H9 (cell line): ENCODE results near the gene MYH9. TPM values are rescaled to one million over a fixed set of nuclear protein-coding genes. Genes with fewer than 3 reads are reported as not detected.

Source experiments
- DNase-seq: peaks from one replicate; pipeline ENCODE4 v3.0.0-alpha.2; 2017
- H2AFZ ChIP-seq: one replicate; pipeline ENCODE4 v1.6.1; 2013; ENCODE audit warnings: mild to moderate bottlenecking, low read length, control low read depth, moderate library complexity
- H2AK5ac ChIP-seq: 2 replicates; pipeline ENCODE4 v1.6.1; 2013; ENCODE audit warnings: low read length, control low read depth, mixed read lengths; ENCODE audit not compliant: insufficient read length
- H2BK120ac ChIP-seq: one replicate; pipeline ENCODE4 v1.6.1; 2013; ENCODE audit warnings: low read depth, mild to moderate bottlenecking, low read length, control low read depth, inconsistent platforms; ENCODE audit not compliant: poor library complexity, severe bottlenecking
- H2BK12ac ChIP-seq: 2 replicates; pipeline ENCODE4 v1.6.1; 2013; ENCODE audit warnings: low read length, control low read depth, mixed read lengths, low read depth; ENCODE audit not compliant: insufficient read length
- H2BK15ac ChIP-seq: 2 replicates; pipeline ENCODE4 v1.6.1; 2013; ENCODE audit warnings: low read depth, low read length, control low read depth
- H2BK20ac ChIP-seq: one replicate; pipeline ENCODE4 v1.6.1; 2013; ENCODE audit warnings: low read depth, mild to moderate bottlenecking, low read length, control low read depth, inconsistent platforms; ENCODE audit not compliant: poor library complexity, severe bottlenecking
- H2BK5ac ChIP-seq: 2 replicates; pipeline ENCODE4 v1.6.1; 2013; ENCODE audit warnings: low read length, control low read depth, mixed read lengths; ENCODE audit not compliant: insufficient read length
- H3K14ac ChIP-seq: 2 replicates; pipeline ENCODE4 v1.6.1; 2013; ENCODE audit warnings: low read length, control low read depth; ENCODE audit not compliant: insufficient read depth
- H3K18ac ChIP-seq: 2 replicates; pipeline ENCODE4 v1.6.1; 2013; ENCODE audit warnings: low read depth, mild to moderate bottlenecking, mixed read lengths, low read length, control low read depth; ENCODE audit not compliant: insufficient read length
- H3K23ac ChIP-seq: 2 replicates; pipeline ENCODE4 v1.6.1; 2013; ENCODE audit warnings: low read length, control low read depth, mixed read lengths, low read depth; ENCODE audit not compliant: insufficient read length
- H3K23me2 ChIP-seq: 2 replicates; pipeline ENCODE4 v1.6.1; 2013; ENCODE audit warnings: low read depth, mild to moderate bottlenecking, mixed read lengths, low read length, control low read depth; ENCODE audit not compliant: insufficient read length, poor library complexity, severe bottlenecking
- H3K27ac ChIP-seq: 2 replicates; pipeline ENCODE4 v1.5.1; 2013; ENCODE audit warnings: low read length, control low read depth, mixed read lengths, low read depth; ENCODE audit not compliant: insufficient read length
- H3K27me3 ChIP-seq: 2 replicates; pipeline ENCODE4 v1.6.1; 2013; ENCODE audit warnings: low read length, control low read depth, inconsistent platforms; ENCODE audit not compliant: insufficient read depth
- H3K4ac ChIP-seq: 2 replicates; pipeline ENCODE4 v1.6.1; 2013; ENCODE audit warnings: low read depth, mild to moderate bottlenecking, control low read depth, inconsistent platforms, low read length, moderate library complexity
- H3K4me1 ChIP-seq: 2 replicates; pipeline ENCODE4 v1.6.1; 2013; ENCODE audit warnings: low read length, control low read depth, inconsistent platforms; ENCODE audit not compliant: insufficient read depth
- H3K4me2 ChIP-seq: 2 replicates; pipeline ENCODE4 v1.6.1; 2013; ENCODE audit warnings: low read length, control low read depth, mixed read lengths; ENCODE audit not compliant: insufficient read length, insufficient read depth
- H3K56ac ChIP-seq: 2 replicates; pipeline ENCODE4 v1.6.1; 2013; ENCODE audit warnings: low read depth, mild to moderate bottlenecking, mixed read lengths, low read length, control low read depth; ENCODE audit not compliant: insufficient read length
- H3K79me1 ChIP-seq: 2 replicates; pipeline ENCODE4 v1.6.1; 2013; ENCODE audit warnings: low read depth, mild to moderate bottlenecking, moderate library complexity, low read length, control low read depth, inconsistent platforms; ENCODE audit not compliant: insufficient read depth, poor library complexity, severe bottlenecking
- H3K79me2 ChIP-seq: 2 replicates; pipeline ENCODE4 v1.6.1; 2013; ENCODE audit warnings: low read length, control low read depth, inconsistent platforms; ENCODE audit not compliant: insufficient read depth
- H3K9ac ChIP-seq: 2 replicates; pipeline ENCODE4 v1.6.1; 2013; ENCODE audit warnings: low read length, control low read depth, mixed read lengths; ENCODE audit not compliant: insufficient read length; ENCODE audit errors: extremely low read depth
- H3K9me3 ChIP-seq: one replicate; pipeline ENCODE4 v1.6.1; 2013; ENCODE audit warnings: low read depth, low read length, inconsistent platforms; ENCODE audit not compliant: control insufficient read depth
- H3T11ph ChIP-seq: one replicate; pipeline ENCODE4 v1.6.1; 2013; ENCODE audit warnings: mild to moderate bottlenecking, low read length, control low read depth, inconsistent platforms
- H4K20me1 ChIP-seq: one replicate; pipeline ENCODE4 v1.6.1; 2013; ENCODE audit not compliant: control insufficient read depth, insufficient read length, insufficient read depth
- H4K5ac ChIP-seq: 2 replicates; pipeline ENCODE4 v1.6.1; 2013; ENCODE audit warnings: low read depth, mild to moderate bottlenecking, mixed read lengths, low read length, control low read depth; ENCODE audit not compliant: insufficient read length
- H4K8ac ChIP-seq: replicated peaks from 2 replicates; pipeline ENCODE4 v1.6.1; 2013; ENCODE audit warnings: low read length, control low read depth, mixed read lengths, low read depth; ENCODE audit not compliant: insufficient read length
- H4K91ac ChIP-seq: 2 replicates; pipeline ENCODE4 v1.6.1; 2013; ENCODE audit warnings: low read depth, mild to moderate bottlenecking, moderate library complexity, mixed read lengths, low read length, control low read depth; ENCODE audit not compliant: insufficient read length
- H3K27ac Mint-ChIP-seq, 3 experiments: 2 replicates in 2 of 3; 3 replicates in 1 of 3; pipeline ENCODE4 v1.8.0; 2020 to 2021; ENCODE audit warnings: mixed read lengths in 3 of 3, mild to moderate bottlenecking in 1 of 3, moderate library complexity in 1 of 3
- H3K27me3 Mint-ChIP-seq: 2 replicates; pipeline ENCODE4 v1.8.0; 2021; ENCODE audit warnings: low read depth, mild to moderate bottlenecking, moderate library complexity, mixed read lengths
- H3K36me3 Mint-ChIP-seq, 3 experiments: 2 replicates in 2 of 3; 3 replicates in 1 of 3; pipeline ENCODE4 v1.8.0; 2020 to 2021; ENCODE audit warnings: low read depth in 3 of 3, mixed read lengths in 3 of 3; ENCODE audit not compliant: insufficient read depth in 1 of 3
- H3K4me1 Mint-ChIP-seq, 2 experiments: 2 replicates each; pipeline ENCODE4 v1.8.0; 2020; ENCODE audit warnings: mixed read lengths in 2 of 2
- H3K4me3 Mint-ChIP-seq, 2 experiments: 2 replicates in 1 of 2; 3 replicates in 1 of 2; pipeline ENCODE4 v1.8.0; 2020 to 2021; ENCODE audit warnings: mild to moderate bottlenecking in 2 of 2, mixed read lengths in 2 of 2, moderate library complexity in 1 of 2
- H3K9me3 Mint-ChIP-seq, 2 experiments: 2 replicates in 1 of 2; 3 replicates in 1 of 2; pipeline ENCODE4 v1.8.0; 2020; ENCODE audit warnings: mild to moderate bottlenecking in 2 of 2, mixed read lengths in 2 of 2, moderate library complexity in 1 of 2
- CTCF ChIP-seq: fragments of 200-600 bp; sonication (generic); conservative IDR thresholded peaks from 3 replicates; pipeline ENCODE4 v1.8.0; 2021; ENCODE audit warnings: antibody characterized with exemption, mild to moderate bottlenecking
- WGBS: extraction: QIAGEN DNeasy Blood & Tissue Kit; methylation state at CpG from one replicate; pipeline ENCODE4 v1.1.7; 2013; ENCODE audit warnings: missing lambda C conversion rate, low lambda C conversion rate, mixed read lengths; ENCODE audit not compliant: insufficient read length; ENCODE audit errors: extremely low coverage; 5-methylcytosine and 5-hydroxymethylcytosine counted together
- total RNA-seq: library from RNA; stranded (reverse); gene quantifications from 2 replicates; pipeline ENCODE4 v1.2.1, GENCODE V29; 2021

The MYH9 gene
- total RNA-seq, 1 experiment from 2014 or later: 266 TPM

GRCh38 chr22:36292823-36293530, 94.8 kb downstream of the MYH9 start:
- H3K36me3 Mint-ChIP-seq: peaks cover 81 to 96% (median 95%) of the 10 kb centered on the region in 3 experiments
- Histone ChIP-seq H2BK5ac (no peak overlapping the region), H3K27ac (no peak overlapping the region), H3K79me2 (no peaks in the 10 kb centered on the region), H3K23me2 (no peaks in the 10 kb centered on the region), H3K79me1 (no peaks in the 10 kb centered on the region), H3K4me1 (no peaks in the 10 kb centered on the region), H4K20me1 (no peaks in the 10 kb centered on the region), H2BK12ac (no peak overlapping the region), H3K23ac (no peak overlapping the region), H4K8ac (no peak overlapping the region), H3K4ac (no peak overlapping the region), H3K9ac (peak overlapping the region; percentile 22), H3K27me3 (no peaks in the 10 kb centered on the region), H3K9me3 (no peaks in the 10 kb centered on the region), H2BK120ac (no peak overlapping the region), H2BK15ac (no peak overlapping the region), H3K56ac (no peak overlapping the region), H3T11ph (no peak overlapping the region), H2BK20ac (no peak overlapping the region), H2AFZ (no peak overlapping the region), H4K91ac (no peak overlapping the region), H3K4me2 (no peak overlapping the region), H2AK5ac (no peak overlapping the region), H3K14ac (no peak overlapping the region; the same call in 1 of the 2 replicates), H4K5ac (no peak overlapping the region), H3K18ac (no peak overlapping the region)
- no CpG with 5 or more reads among the region's 17 CpGs for WGBS
- peaks cover 6 to 7% of the 10 kb centered on the region in 2 experiments; a peak in 4 of 5 replicates for H3K9me3 Mint-ChIP-seq
- H3K4me3 Mint-ChIP-seq: no peak overlapping the region
- no peak overlapping the region for H3K27ac Mint-ChIP-seq
- no peaks in the 10 kb centered on the region for H3K27me3 Mint-ChIP-seq
- no peaks in the 10 kb centered on the region for H3K4me1 Mint-ChIP-seq
- DNase-seq: no peak
- TF ChIP-seq CTCF: no peak
